NB4 (cell line): ENCODE data around the gene MTFMT.

ENCODE experiments used
- DNase-seq: peaks from one replicate; pipeline ENCODE4 v3.0.0; 2010; ENCODE audit warnings: low read depth
- H3K4me3 ChIP-seq: one replicate; pipeline ENCODE4 v1.5.1; 2011; ENCODE audit warnings: mild to moderate bottlenecking, low read depth, low read length, moderate library complexity
- MYC ChIP-seq: IDR thresholded peaks from 2 replicates; pipeline ENCODE4 v1.6.1; 2011; ENCODE audit warnings: low read depth, low read length
- POLR2A ChIP-seq: IDR thresholded peaks from 2 replicates; pipeline ENCODE4 v1.6.1; 2011; ENCODE audit warnings: mild to moderate bottlenecking; ENCODE audit not compliant: insufficient read length; ENCODE audit errors: extremely low read depth
- TF ChIP-seq, protein P1 (sequence below): IDR thresholded peaks from one replicate; pipeline ENCODE4 v1.5.1; 2012; ENCODE audit warnings: low read depth, low read length
- TF ChIP-seq, protein P2 (sequence below): IDR thresholded peaks from 2 replicates; pipeline ENCODE4 v1.6.1; 2011; ENCODE audit warnings: low read depth, low read length

Gene MTFMT

DNA sequence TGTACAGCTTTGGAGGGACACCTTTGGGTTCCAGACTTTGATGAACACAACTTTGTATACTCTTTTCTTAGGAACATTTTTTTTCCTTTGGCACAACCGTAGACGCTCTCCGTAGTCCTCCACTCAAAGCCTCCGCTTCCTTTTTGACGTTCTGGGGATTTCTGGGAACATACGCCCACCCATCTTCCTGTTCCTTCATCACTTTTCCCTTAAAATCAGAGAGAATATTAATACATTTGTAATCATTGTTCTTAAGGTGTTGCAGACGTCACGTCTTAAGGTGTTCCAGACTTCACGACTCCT lies 39.3 kb downstream of the MTFMT start:
- no peak for DNase-seq
- peak overlapping the region; percentile 89 for H3K4me3 ChIP-seq
- TF ChIP-seq MYC (no peak), POLR2A (no peak)
- TF ChIP-seq, protein P1, sequence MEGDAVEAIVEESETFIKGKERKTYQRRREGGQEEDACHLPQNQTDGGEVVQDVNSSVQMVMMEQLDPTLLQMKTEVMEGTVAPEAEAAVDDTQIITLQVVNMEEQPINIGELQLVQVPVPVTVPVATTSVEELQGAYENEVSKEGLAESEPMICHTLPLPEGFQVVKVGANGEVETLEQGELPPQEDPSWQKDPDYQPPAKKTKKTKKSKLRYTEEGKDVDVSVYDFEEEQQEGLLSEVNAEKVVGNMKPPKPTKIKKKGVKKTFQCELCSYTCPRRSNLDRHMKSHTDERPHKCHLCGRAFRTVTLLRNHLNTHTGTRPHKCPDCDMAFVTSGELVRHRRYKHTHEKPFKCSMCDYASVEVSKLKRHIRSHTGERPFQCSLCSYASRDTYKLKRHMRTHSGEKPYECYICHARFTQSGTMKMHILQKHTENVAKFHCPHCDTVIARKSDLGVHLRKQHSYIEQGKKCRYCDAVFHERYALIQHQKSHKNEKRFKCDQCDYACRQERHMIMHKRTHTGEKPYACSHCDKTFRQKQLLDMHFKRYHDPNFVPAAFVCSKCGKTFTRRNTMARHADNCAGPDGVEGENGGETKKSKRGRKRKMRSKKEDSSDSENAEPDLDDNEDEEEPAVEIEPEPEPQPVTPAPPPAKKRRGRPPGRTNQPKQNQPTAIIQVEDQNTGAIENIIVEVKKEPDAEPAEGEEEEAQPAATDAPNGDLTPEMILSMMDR: no peak
- TF ChIP-seq, protein P2, sequence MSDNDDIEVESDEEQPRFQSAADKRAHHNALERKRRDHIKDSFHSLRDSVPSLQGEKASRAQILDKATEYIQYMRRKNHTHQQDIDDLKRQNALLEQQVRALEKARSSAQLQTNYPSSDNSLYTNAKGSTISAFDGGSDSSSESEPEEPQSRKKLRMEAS: no peak

DNA sequence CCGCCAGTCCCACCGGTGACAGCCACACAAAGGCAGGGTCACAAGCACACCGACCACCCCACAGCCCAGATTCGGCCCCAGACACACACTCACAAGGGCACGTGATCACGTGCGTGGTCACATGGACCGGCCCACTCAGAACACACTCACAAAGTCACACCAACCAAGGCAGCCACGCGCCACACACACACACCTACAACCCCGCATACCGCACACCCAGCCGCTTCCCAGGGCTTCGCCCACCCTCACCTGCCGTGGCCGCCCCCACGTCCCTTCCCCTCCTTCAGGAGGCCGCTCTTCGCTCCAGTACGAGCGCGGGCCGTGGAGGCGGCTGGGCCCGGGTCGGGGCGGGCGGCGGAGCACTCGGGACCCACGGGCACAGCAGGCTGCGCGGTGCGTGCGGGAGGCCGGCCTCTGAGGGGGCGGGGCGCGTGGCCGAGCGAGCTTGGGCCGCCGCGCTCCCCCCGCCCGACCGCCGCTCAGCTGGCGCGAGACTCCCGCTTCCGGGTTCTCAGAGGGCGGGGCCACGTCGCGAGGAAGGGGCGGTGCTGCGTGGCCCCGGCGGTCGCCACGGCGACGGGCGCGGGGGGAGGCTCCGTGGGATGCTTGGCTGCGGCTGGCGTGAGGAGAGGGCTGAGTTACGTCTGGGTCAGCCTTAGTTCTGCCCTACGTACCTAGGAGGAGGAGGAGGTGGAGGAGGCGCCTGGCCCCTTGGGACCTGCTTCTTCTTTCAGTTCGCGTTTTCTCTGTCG lies 39.8 kb downstream of the MTFMT start, which contains the start of gene SPG21:
Gene SPG21, minus strand, starts transcription at position 499 of the 752 bp plus-strand sequence. CDS start 6,345 bp downstream, outside the sequence.
- peak; percentile 63 for TF ChIP-seq POLR2A
- TF ChIP-seq, protein P1: no peak
- TF ChIP-seq, protein P2: peak; percentile 98
- TF ChIP-seq MYC: peak; percentile 66
- peak within 1 kb of the TSS; percentile 89 for H3K4me3 ChIP-seq
- peak; percentile 96 for DNase-seq

DNA sequence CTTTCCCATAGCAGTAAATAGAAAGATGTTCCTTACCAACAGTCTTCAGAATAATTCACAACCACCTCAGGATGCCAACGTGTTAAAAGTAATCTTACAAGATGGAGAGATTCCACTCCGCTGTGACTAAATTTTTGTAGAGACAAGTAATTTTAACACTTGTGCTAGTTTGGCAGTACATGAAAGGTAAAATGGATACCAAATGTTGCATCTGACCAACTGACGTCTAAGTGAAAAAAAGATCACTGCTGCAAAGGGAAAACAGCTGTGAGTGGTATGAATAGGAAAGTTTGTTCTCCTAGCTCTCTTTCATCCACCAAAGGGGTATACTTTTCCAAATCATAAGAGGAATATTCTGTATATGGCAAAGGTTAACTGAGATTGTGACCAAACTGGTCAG lies 42.3 kb downstream of the MTFMT start:
- H3K4me3 ChIP-seq: peak overlapping the region; percentile 10
- no peak for DNase-seq
- no peak for TF ChIP-seq POLR2A
- TF ChIP-seq, protein P2: no peak
- TF ChIP-seq, protein P1: no peak
- no peak for TF ChIP-seq MYC

DNA sequence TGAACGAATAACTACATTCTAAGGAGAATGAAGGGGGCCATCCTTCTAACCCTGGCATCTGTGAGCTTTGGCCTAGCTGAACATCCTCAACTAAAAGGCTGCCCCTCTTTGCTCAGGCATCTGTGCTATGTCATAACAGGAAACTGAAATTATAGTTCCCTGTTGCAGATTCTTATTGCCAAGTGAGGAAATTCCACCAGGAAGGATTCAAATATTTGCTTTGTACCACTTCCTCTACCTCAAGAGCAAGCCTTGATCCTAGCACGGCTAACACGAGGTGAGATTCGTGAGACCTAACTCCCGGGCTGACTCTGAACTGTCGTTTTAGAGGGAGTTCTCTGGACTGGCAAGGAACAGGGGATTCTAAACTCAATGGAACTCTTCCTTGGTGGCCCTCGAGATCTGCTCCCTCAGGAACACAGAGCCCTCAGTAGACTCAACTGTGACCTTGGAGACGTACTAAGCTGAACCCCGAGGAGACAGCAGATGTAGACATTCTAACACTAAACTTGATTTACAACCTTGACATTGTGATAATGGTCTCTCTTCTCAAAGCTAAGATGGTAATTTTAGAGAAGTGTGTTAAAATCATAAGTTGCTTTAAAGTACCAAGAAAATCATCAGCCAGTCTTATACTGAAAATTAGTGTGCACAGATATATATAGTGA lies 43.9 kb downstream of the MTFMT start:
- peak overlapping the region; percentile 6 for H3K4me3 ChIP-seq
- DNase-seq: peak; percentile 61
- TF ChIP-seq, protein P1: no peak
- TF ChIP-seq POLR2A (no peak), MYC (no peak)
- TF ChIP-seq, protein P2: no peak

DNA sequence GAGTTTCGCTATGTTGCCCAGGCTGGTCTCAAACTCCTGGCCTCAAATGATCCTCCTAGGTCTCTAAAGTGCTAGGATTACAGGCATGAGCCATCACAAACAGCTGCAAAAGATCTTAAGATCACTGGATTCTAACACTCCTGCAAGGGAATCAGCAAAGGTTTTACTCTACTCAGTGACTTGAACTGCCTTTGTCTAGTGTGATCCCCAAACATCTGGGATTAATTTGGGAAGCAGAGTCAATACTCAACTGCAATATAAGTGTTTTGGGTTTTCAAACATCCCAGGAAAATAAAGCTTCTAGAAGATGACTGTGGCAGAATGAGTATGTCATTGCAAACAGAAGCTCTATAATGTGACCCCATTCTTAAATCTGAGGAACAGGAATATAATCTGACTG lies 47.0 kb downstream of the MTFMT start:
- no peak for DNase-seq
- H3K4me3 ChIP-seq: no peak overlapping the region
- TF ChIP-seq MYC (no peak), POLR2A (no peak)
- TF ChIP-seq, protein P1: no peak
